ENCODE data around the gene IL3.

Gene IL3

GRCh38 chr5:132060501-132061161 lies at the start of gene IL3:
Gene IL3 (plus strand): TSS chr5:132060655. CDS start chr5:132060707, 52 bp downstream.
- no peak for DNase-seq

GRCh38 chr5:132010989-132011621 lies 49.4 kb upstream of the IL3 start:
- DNase-seq: no peak

- DNase-seq: peak in 5 of 6 experiments; percentile 7 to 40 (median 26)
Observed at GRCh38 chr5:132011622-132012343, 48.7 kb upstream of the IL3 start, which contains the start of gene ACSL6. Gene ACSL6 (minus strand): TSS chr5:132011658. CDS start chr5:132011553, 105 bp downstream.

- peak in 1 of 6 experiments; percentile 17 for DNase-seq
Observed at GRCh38 chr5:132012371-132013005, 48.0 kb upstream of the IL3 start.

GRCh38 chr5:132013006-132013689 lies 47.3 kb upstream of the IL3 start:
- DNase-seq: no peak

- no peak for DNase-seq
Observed at GRCh38 chr5:132013711-132014110, 46.7 kb upstream of the IL3 start.

GRCh38 chr5:132016721-132017250 lies 43.7 kb upstream of the IL3 start:
- DNase-seq: no peak

GRCh38 chr5:132017316-132017715 lies 43.1 kb upstream of the IL3 start:
- no peak for DNase-seq

- no peak for DNase-seq
Observed at GRCh38 chr5:132017738-132018625, 42.5 kb upstream of the IL3 start.

- no peak for DNase-seq
Observed at GRCh38 chr5:132019337-132019736, 41.1 kb upstream of the IL3 start.

GRCh38 chr5:132019857-132020555 lies 40.4 kb upstream of the IL3 start:
- peak in 4 of 6 experiments; percentile 16 to 53 (median 42) for DNase-seq

GRCh38 chr5:132020568-132021339 lies 39.7 kb upstream of the IL3 start:
- DNase-seq: no peak

- no peak for DNase-seq
Observed at GRCh38 chr5:132021654-132022053, 38.8 kb upstream of the IL3 start.

- no peak for DNase-seq
Observed at GRCh38 chr5:132022737-132023136, 37.7 kb upstream of the IL3 start.

- DNase-seq: no peak
Observed at GRCh38 chr5:132023258-132024116, 37.0 kb upstream of the IL3 start.

- no peak for DNase-seq
Observed at GRCh38 chr5:132024117-132024435, 36.4 kb upstream of the IL3 start.

GRCh38 chr5:132024789-132025402 lies 35.6 kb upstream of the IL3 start:
- no peak for DNase-seq

- DNase-seq: no peak
Observed at GRCh38 chr5:132025403-132025971, 35.0 kb upstream of the IL3 start.

Data from stimulated activated naive CD4-positive, alpha-beta T cell (primary cell).